ENCODE results near the gene DST.

DNA sequence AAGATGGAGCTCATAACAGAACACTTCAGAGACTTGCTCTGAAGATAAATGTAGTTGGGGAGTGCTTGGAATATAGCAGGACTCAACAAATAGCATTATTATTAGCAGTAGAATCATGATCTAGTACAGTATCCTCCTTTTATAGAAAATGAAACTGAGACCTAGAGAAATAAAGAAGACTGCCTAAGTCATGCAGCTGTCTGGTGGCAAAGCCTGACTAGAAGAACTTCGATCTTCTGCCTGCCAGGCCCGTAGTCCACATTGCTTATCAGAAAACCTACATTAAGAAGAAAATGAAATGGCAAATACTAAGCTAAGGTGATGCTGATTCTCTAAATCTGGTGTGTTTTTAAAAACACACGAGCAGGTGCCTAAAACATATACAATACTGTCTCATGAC, 46.4 kb upstream of the DST start:
- TF ChIP-seq EZH2 (IDR thresholded peaks at IDR 0.05; ENCODE audit: insufficient read depth, low read length), result no peak
- TF ChIP-seq, protein P1, sequence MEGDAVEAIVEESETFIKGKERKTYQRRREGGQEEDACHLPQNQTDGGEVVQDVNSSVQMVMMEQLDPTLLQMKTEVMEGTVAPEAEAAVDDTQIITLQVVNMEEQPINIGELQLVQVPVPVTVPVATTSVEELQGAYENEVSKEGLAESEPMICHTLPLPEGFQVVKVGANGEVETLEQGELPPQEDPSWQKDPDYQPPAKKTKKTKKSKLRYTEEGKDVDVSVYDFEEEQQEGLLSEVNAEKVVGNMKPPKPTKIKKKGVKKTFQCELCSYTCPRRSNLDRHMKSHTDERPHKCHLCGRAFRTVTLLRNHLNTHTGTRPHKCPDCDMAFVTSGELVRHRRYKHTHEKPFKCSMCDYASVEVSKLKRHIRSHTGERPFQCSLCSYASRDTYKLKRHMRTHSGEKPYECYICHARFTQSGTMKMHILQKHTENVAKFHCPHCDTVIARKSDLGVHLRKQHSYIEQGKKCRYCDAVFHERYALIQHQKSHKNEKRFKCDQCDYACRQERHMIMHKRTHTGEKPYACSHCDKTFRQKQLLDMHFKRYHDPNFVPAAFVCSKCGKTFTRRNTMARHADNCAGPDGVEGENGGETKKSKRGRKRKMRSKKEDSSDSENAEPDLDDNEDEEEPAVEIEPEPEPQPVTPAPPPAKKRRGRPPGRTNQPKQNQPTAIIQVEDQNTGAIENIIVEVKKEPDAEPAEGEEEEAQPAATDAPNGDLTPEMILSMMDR (IDR thresholded peaks at IDR 0.05; ENCODE audit: insufficient read depth, low read depth, low read length), result no peak

Measured in astrocyte (in vitro differentiated cells and primary cell).